ENCODE data around the gene SEMA7A.

DNA sequence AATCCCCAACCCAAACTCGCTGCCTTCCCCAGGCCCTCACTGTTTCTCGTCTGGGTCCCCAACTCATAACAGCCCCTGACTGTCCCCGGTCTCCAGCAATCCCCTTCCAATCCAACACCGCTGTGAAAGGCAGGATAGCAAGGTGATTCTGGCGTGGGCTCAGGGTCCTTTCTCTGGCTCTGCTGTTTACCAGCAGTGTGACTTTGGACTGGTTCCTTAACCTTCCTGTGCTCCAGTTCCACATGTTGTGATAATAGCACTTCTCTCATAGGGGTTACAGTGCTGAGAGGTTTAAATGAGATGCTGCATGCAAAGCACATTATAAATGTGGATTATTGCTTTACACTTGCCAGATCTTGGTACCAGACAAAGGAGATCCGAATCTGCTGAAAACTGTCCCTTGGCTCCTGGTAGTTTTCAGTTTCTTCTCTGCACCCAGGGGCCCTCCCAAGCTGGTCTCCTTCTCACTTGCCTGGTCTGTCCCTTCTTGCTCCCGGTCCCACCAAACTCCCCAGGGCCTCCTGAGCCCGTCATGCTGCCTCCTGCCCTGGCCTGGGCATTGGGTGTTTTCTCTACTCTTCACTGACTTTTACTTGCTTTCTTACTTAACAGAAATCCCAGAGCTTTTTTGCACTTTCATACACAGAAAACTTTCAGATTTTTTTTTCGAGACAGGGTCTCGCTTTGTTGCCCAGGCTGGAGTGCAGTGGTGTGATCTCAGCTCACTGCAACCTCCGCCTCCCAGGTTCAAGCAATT lies 39.5 kb downstream of the SEMA7A start:
- TF ChIP-seq POLR2A (IDR thresholded peaks at IDR 0.05; ENCODE audit: low read depth, low read length) (no peak), POLR2AphosphoS5 (IDR thresholded peaks at IDR 0.05; ENCODE audit: low read depth, low read length) (no peak), TAF1 (IDR thresholded peaks at IDR 0.05; ENCODE audit: low read depth, low read length) (no peak)
